ENCODE results near the gene LRGUK.

- TF ChIP-seq CTCF (IDR thresholded peaks at IDR 0.05 in 8 of 11, conservative IDR thresholded peaks at IDR 0.05 in 3 of 11), result no peak
- no peak for TF ChIP-seq POLR2AphosphoS5 (IDR thresholded peaks at IDR 0.05)
Measured at GRCh38 chr7:134248196-134248595, 121.1 kb downstream of the LRGUK start.

Data from spleen (tissue), 7 donors.